Fibroblast of villous mesenchyme (primary cell): ENCODE data around the gene USP47. TPM values are rescaled to one million over a fixed set of nuclear protein-coding genes. Genes with fewer than 3 reads are reported as not detected.

ENCODE experiments used
- DNase-seq: peaks from one replicate; pipeline ENCODE4 v3.0.0-alpha.2; 2010; ENCODE audit warnings: low read depth
- H3K4me3 ChIP-seq: 2 replicates; pipeline ENCODE4 v1.5.1; 2011; ENCODE audit warnings: low read depth, mild to moderate bottlenecking, low read length
- CTCF ChIP-seq: IDR thresholded peaks from 2 replicates; pipeline ENCODE4 v1.5.1; 2012; ENCODE audit warnings: low read depth, mild to moderate bottlenecking, low read length; ENCODE audit not compliant: insufficient read depth
- total RNA-seq: library from RNA; depleted of rRNA; stranded (reverse); fragments of >200 nt; gene quantifications from 2 replicates; pipeline ENCODE4 v1.2.3, GENCODE V29; 2012

The USP47 gene
- total RNA-seq, 1 donor, result 116 TPM

- DNase-seq, result peak; percentile 91
- no peak for TF ChIP-seq CTCF
- H3K4me3 ChIP-seq, result peak overlapping the region; percentile 82
These were observed 1.4 kb downstream of the USP47 start for GRCh38 chr11:11843211-11843621.

GRCh38 chr11:11843642-11844041 lies 1.9 kb downstream of the USP47 start:
- TF ChIP-seq CTCF, result no peak

GRCh38 chr11:11844272-11844671 lies 2.5 kb downstream of the USP47 start:
- TF ChIP-seq CTCF, result no peak
- no peak for DNase-seq
- peak overlapping the region; percentile 82 for H3K4me3 ChIP-seq

More at GRCh38 chr11:11843642-11844041, 1.9 kb downstream of the USP47 start:
- H3K4me3 ChIP-seq, result peak overlapping the region; percentile 82
- DNase-seq, result no peak

GRCh38 chr11:11845071-11845470 lies 3.3 kb downstream of the USP47 start:
- no peak for DNase-seq
- no peak overlapping the region for H3K4me3 ChIP-seq
- no peak for TF ChIP-seq CTCF

GRCh38 chr11:11845551-11845950 lies 3.8 kb downstream of the USP47 start:
- no peak for TF ChIP-seq CTCF
- DNase-seq, result no peak
- H3K4me3 ChIP-seq, result no peak overlapping the region

GRCh38 chr11:11847082-11847481 lies 5.3 kb downstream of the USP47 start:
- H3K4me3 ChIP-seq, result no peak overlapping the region
- DNase-seq, result no peak
- no peak for TF ChIP-seq CTCF
